ENCODE data around the gene UNC5CL. TPM values are rescaled to one million over a fixed set of nuclear protein-coding genes. Genes with fewer than 3 reads are reported as not detected.

UNC5CL gene
- polyA plus RNA-seq (2013, experiment 1 of 2; ENCODE audit: insufficient read length), result 0.10 TPM
- 0.06 TPM for polyA plus RNA-seq (2013, experiment 2 of 2; ENCODE audit: insufficient read length)

- no peak for DNase-seq
Measured at GRCh38 chr6:41039060-41039998, at the start of gene UNC5CL. UNC5CL (minus strand) TSS chr6:41039221; CDS start chr6:41035074, 4,147 bp downstream.

DNA sequence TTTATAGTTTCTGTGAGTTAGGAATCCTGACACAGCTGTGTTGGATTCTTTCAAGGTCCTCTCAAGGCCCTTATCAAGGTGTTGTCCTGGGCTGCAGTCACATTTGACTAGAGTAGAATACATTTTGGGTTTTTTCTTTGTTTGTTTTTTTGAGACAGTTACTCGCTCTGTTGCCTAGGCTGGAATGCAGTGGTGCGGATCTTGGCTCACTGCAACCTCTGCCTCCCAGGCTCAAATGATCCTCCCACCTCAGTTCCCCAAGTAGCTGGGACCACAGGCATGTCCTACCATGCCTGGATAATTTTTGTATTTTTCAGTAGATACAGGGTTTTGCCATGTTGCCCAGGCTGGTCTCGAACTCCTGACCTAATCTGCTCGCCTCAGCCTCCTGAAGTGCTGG, 49.4 kb upstream of the UNC5CL start:
- peak; percentile 33 for DNase-seq

DNA sequence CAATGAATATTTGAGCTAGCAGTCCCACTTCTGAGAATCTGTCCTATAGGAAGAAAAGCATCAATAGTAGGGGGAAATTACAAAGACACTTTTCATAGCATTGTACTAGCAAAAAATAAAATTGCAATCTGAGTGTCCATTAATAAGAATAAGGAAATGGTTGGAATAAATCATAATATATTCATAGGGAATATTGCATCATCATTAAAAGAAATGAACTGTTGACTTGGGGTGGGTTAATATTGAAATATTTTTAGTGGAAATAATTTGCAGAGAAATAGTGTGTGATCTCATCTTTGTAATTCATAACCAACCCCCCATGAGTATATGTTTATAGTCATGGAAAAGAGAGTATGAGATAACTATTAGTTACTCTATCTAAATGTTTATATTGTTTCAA, 46.2 kb upstream of the UNC5CL start:
- no peak for DNase-seq

DNA sequence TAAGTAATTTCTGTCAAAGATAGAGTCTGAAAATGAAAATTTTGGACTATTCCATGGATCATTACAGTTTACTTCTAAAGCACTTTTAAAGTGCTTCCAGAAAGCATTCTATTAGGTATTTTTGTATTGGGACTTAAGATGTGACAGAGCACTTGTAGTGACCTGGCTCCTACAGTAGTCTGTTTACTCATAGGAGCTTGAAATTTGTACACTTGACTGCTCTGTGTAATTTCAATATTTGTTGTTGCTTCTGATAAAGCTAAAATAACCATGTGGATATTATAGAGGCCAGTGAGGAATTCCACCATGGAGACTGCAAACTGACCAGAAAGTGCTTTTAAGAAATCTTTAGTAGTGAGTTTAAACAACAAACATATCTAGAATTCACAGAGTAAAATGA, 44.1 kb upstream of the UNC5CL start:
- DNase-seq, result no peak

DNA sequence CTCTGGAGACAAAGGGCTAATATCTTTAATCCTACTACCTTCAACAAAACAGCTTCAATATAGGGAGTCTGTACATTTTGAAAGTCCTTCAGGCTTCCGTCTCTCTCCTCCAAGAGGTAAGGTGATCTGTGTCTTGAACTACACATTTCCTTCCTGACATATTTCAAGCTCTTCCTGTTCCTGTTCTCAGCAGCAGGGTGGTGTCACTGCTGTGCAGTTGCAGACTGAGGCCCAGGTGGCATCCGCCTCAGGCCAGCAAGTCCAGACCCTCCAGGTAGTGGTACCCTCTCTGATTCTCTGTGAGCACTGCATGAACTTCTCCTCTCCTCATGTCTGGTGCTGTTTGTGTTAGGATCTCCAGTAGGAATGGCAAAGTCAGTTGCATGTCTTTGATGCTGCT, 41.6 kb upstream of the UNC5CL start:
- DNase-seq, result no peak

DNA sequence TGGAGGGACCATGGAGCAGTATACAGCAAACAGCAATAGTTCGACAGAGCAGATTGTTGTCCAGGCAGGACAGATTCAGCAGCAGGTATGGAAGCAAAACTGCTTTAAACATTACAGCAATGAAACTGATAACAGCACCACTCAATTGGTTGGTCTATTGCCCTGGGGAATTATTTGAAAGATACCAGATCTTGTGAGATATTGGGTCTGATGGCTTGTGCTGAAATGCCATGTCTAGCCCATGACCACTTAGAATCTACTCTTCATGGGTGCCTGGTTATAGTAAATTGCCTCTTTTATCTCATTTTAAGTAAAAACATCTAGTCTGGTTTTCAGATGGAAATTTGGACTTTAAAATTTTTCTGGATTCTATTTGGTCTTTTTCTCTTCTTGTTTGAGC, 40.1 kb upstream of the UNC5CL start:
- no peak for DNase-seq

GRCh38 chr6:41078101-41078500, 39.1 kb upstream of the UNC5CL start:
- DNase-seq, result no peak

DNA sequence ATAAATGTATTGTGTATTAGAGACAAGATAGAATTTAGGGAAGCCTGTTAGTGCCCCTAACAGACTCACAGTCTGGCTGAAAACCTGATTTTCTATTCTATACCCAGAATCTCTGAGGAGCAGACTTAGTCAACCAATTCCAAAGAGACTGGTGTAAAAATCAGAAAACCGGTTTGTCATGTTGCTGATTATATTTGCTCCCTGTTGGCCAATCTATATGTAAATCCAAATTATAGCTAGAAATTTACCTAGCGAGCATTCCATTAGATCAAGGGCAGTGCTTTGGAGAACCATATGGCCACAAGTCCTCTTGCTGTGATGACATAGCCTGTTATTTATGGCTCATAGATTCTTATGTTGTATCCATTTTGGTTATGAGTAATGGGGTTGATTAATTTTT, 38.5 kb upstream of the UNC5CL start:
- no peak for DNase-seq

- no peak for DNase-seq
Measured at GRCh38 chr6:41075651-41076626, 36.9 kb upstream of the UNC5CL start.

- DNase-seq, result no peak
Measured at GRCh38 chr6:41074692-41075436, 35.8 kb upstream of the UNC5CL start.

DNA sequence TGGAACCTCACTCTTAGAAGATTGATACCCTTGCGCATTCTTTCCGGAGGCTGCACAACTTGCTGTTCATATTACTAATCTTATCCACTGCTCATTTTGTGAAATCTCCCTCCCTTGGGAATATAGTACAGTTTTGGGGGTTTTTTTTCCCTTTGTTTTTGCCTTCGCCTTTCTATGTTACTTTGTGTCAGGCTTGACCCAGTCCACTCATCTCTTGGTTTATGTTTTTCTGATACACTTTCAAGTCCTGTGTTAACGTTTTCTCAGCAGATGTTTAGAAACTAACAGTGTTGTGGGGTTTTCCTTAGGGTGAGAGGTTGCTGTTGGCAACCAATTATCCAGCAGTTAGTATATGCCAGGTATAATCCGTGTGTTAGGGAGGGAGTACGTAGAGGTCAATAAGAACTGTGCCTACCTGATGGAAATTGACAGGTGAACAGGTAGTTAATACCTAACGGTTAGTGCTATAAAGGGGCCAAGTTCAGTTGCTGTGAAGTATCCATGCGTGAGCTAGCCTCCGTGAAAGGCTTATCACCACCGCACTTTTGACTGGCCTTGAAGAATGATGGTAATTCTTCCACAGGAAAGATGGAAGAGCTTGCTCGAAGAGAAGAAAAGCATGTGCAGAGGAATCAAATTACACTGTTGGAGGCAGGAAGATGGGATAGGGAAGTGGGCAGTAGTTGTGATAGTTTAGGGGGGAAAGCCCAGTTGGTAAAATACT, 35.1 kb upstream of the UNC5CL start:
- peak; percentile 20 for DNase-seq

GRCh38 chr6:41073203-41073967, 34.4 kb upstream of the UNC5CL start:
- DNase-seq, result peak; percentile 82

- DNase-seq, result peak; percentile 99
Measured at GRCh38 chr6:41072836-41073202, 33.8 kb upstream of the UNC5CL start, which contains the start of gene NFYA. NFYA (plus strand) TSS chr6:41072974; CDS start chr6:41079090, 6,116 bp downstream.

GRCh38 chr6:41071923-41072835, 33.2 kb upstream of the UNC5CL start, which contains the start of gene OARD1:
OARD1 (minus strand) TSS chr6:41072356; CDS start chr6:41071634, 722 bp downstream.
- peak; percentile 99 for DNase-seq

DNA sequence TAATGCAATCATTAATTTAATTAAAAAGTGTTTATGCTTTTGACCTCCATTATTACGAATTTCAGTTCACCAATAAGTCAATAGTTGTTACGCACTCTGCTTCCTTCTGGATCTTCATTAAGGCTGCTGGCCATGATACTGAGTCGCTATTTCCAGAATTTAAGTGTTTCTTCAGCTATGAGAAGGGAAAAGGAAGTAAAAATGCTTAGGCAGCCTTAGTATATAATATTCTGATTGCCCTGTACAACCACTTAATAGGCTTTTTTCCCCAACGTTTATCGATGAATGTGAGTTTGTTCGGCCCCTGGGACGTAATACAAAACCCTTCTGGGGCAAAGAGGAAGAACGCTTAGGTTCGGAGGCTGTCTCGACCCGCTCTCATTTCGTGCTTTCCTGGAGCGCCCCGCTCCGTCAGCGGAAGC, 32.5 kb upstream of the UNC5CL start:
- DNase-seq, result no peak

- peak; percentile 77 for DNase-seq
Measured at GRCh38 chr6:41066867-41067304, 27.9 kb upstream of the UNC5CL start.

DNA sequence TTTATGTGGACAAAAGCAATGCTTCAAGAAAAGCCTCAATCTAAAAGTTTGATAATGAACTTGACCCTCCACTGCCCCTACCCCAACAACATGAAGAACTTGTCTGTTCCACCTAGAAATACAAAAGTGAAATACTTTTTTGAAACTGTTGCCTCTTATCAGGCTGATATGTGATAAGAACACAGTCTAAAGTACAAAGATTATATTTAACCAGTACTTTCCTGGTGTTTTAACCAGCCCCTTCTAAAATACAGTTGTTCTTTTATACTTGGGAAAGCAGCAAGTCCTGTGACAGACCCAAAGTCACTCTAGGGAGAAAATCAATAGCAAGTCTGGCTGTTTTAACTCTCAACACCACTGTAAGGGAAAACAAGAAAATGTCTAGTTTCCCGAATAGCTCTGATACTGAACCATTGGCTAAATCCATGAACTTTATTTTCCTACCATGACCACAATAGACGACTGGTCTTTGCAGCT, 26.6 kb upstream of the UNC5CL start:
- no peak for DNase-seq

DNA sequence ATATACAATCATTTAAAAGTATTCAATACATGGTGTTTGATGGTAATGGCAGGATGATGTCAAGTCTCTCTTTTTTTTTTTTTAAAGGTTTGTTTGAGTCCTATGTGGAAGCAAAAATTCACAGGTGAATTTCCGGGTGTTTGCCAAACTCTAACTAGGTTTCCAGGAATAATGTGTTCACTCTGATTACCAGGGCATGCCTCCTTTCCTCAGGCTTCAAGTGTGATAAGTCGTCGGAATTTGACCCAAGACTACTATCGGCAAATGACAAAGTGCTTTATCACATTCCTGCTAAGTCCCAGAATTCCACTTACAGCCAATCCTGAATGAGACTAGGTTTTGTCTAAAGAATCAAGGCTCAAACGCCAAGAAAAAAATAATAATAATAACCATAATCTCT, 25.8 kb upstream of the UNC5CL start:
- DNase-seq, result no peak

GRCh38 chr6:41063884-41064285, 24.9 kb upstream of the UNC5CL start:
- DNase-seq, result no peak
